Activated CD4-positive, alpha-beta T cell treated with anti-CD3 and anti-CD28 coated beads, Interleukin-2, amount 10 ng/mL, durations not matched to agents 7 days and 5 days (primary cell): ENCODE results near the gene SFT2D2. TPM values are rescaled to one million over a fixed set of nuclear protein-coding genes. Genes with fewer than 3 reads are reported as not detected.

Experiments used
- CTCF ChIA-PET: fragments of 350-600 bp; sonication (Branson Sonifier 250); formaldehyde crosslinking; loops from one replicate; lab custom pipeline; 2021; ENCODE audit warnings: antibody characterized with exemption; lab: Charles Lee
- POLR2A ChIA-PET: fragments of 350-600 bp; sonication (Branson Sonifier 250); formaldehyde crosslinking; loops from one replicate; lab custom pipeline; 2021; ENCODE audit warnings: antibody characterized with exemption; lab: Charles Lee
- DNase-seq: peaks from one replicate; pipeline ENCODE4 v3.0.0-alpha.2; 2020
- H3K27ac Mint-ChIP-seq: one replicate; pipeline ENCODE4 v1.8.0; 2021; ENCODE audit warnings: mild to moderate bottlenecking, moderate library complexity, mixed read lengths
- H3K27me3 Mint-ChIP-seq: one replicate; pipeline ENCODE4 v1.8.0; 2021; ENCODE audit warnings: mixed read lengths
- H3K36me3 Mint-ChIP-seq: one replicate; pipeline ENCODE4 v1.8.0; 2021; ENCODE audit warnings: low read depth, mixed read lengths
- H3K4me1 Mint-ChIP-seq: one replicate; pipeline ENCODE4 v1.8.0; 2021; ENCODE audit warnings: mixed read lengths
- H3K4me3 Mint-ChIP-seq: one replicate; pipeline ENCODE4 v1.8.0; 2021; ENCODE audit warnings: mild to moderate bottlenecking, moderate library complexity, mixed read lengths
- H3K9me3 Mint-ChIP-seq: one replicate; pipeline ENCODE4 v1.8.0; 2021; ENCODE audit warnings: mixed read lengths
- total RNA-seq, 2 experiments: library from RNA; stranded (reverse); gene quantifications; one replicate each; pipeline ENCODE4 v1.2.3, GENCODE V29; 2021

Gene SFT2D2
- total RNA-seq, 2 experiments from 2014 or later, result 62.2 to 68.3 TPM

DNA sequence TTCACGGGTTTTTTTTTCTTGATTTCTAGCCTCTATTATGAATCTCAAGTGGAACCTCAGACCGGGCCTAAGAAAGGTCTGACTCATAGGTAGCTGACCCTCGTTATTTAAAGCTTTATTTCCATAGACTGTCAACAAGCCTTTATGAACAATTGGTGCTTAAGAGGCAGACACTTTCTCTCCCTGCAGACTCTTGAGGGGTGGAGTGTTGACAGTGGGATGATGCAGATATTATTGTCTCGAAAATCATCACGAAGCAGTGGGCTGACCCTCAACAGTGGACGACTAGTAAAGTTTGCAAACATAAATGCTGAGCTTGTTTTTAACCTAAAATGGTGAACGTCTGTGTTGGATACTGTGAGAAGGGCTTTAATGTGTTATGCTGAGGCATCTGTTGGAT is 1.8 kb downstream of the SFT2D2 start:
- Mint-ChIP-seq H3K27me3 (peaks cover 2% of the 10 kb centered on the region), H3K9me3 (no peaks in the 10 kb centered on the region), H3K27ac (peak overlapping the region; percentile 14), H3K4me1 (peaks cover 52% of the 10 kb centered on the region), H3K4me3 (peak overlapping the region; percentile 88), H3K36me3 (peaks cover 49% of the 10 kb centered on the region)
- CTCF ChIA-PET, result interaction anchor here (1.0 to 3.9 kb wide), 3 partner anchors 8 to 37 kb away, joined by 3 to 35 read pairs (median 3); no protein-coding TSS in a partner anchor
- POLR2A ChIA-PET, result interaction anchor here (0.5 to 2.9 kb wide), 3 partner anchors 8 to 84 kb away, joined by 3 to 23 read pairs (median 5); no protein-coding TSS in a partner anchor
- DNase-seq, result no peak

- Mint-ChIP-seq H3K4me1 (peaks cover 59% of the 10 kb centered on the region), H3K36me3 (peaks cover 68% of the 10 kb centered on the region), H3K27ac (no peak overlapping the region), H3K4me3 (no peak overlapping the region), H3K9me3 (no peaks in the 10 kb centered on the region), H3K27me3 (no peaks in the 10 kb centered on the region)
- DNase-seq, result no peak
- ChIA-PET CTCF (interaction anchor here (0.7 to 1.0 kb wide), 3 partner anchors 13 to 1268 kb away, joined by 3 to 4 read pairs (median 3); no protein-coding TSS in a partner anchor), POLR2A (no interaction called here)
Observed at GRCh38 chr1:168229893-168230292, 4.1 kb downstream of the SFT2D2 start.

GRCh38 chr1:168230709-168231108 is 4.9 kb downstream of the SFT2D2 start:
- Mint-ChIP-seq H3K9me3 (no peaks in the 10 kb centered on the region), H3K27ac (no peak overlapping the region), H3K36me3 (peaks cover 73% of the 10 kb centered on the region), H3K4me1 (peaks cover 60% of the 10 kb centered on the region), H3K4me3 (no peak overlapping the region), H3K27me3 (no peaks in the 10 kb centered on the region)
- ChIA-PET CTCF (interaction anchor here (0.7 to 1.2 kb wide), 2 partner anchors 133 to 1451 kb away, joined by 3 read pairs; no protein-coding TSS in a partner anchor), POLR2A (no interaction called here)
- DNase-seq, result no peak

GRCh38 chr1:168234846-168235547 is 9.2 kb downstream of the SFT2D2 start:
- Mint-ChIP-seq H3K4me1 (peaks cover 56% of the 10 kb centered on the region), H3K4me3 (no peak overlapping the region), H3K36me3 (peaks cover 79% of the 10 kb centered on the region), H3K27ac (peak overlapping the region; percentile 10), H3K9me3 (no peaks in the 10 kb centered on the region), H3K27me3 (no peaks in the 10 kb centered on the region)
- ChIA-PET POLR2A (interaction anchor here (0.7 to 1.8 kb wide), 2 partner anchors 9 to 87 kb away, joined by 3 to 23 read pairs; partner anchors contain the start of gene SFT2D2), CTCF (interaction anchor here (0.6 to 2.9 kb wide), 24 partner anchors 9 to 276 kb away, joined by 3 to 35 read pairs (median 4); partner anchors contain the start of genes SFT2D2 and TBX19)
- DNase-seq, result peak; percentile 60

DNA sequence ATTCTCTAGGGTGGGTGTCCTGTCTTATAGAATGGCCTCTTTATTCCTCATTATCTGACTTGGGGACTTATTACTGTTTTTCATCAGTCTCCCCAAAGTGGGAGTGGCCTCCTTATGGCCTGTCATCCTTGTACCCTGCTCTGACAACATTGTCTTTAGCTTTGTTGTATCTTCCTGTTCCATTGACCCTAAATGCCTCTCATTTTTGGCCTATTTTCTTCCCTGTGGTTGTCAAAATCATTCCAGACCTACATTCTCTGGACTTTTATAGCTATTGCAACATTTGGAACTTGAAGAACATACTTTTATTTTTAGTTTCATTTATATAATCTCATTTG is 9.7 kb downstream of the SFT2D2 start:
- ChIA-PET POLR2A (interaction anchor here (0.7 to 1.8 kb wide), 2 partner anchors 9 to 86 kb away, joined by 3 to 23 read pairs; partner anchors contain the start of gene SFT2D2), CTCF (interaction anchor here (0.8 to 2.9 kb wide), 22 partner anchors 9 to 144 kb away, joined by 3 to 35 read pairs (median 4); partner anchors contain the start of genes SFT2D2 and TBX19)
- Mint-ChIP-seq H3K27ac (no peak overlapping the region), H3K4me3 (no peak overlapping the region), H3K4me1 (peaks cover 55% of the 10 kb centered on the region), H3K36me3 (peaks cover 82% of the 10 kb centered on the region), H3K9me3 (no peaks in the 10 kb centered on the region), H3K27me3 (no peaks in the 10 kb centered on the region)
- DNase-seq, result no peak

- Mint-ChIP-seq H3K27me3 (no peaks in the 10 kb centered on the region), H3K9me3 (no peaks in the 10 kb centered on the region), H3K4me1 (peaks cover 52% of the 10 kb centered on the region), H3K27ac (no peak overlapping the region), H3K4me3 (no peak overlapping the region), H3K36me3 (peaks cover 81% of the 10 kb centered on the region)
- CTCF ChIA-PET, result interaction anchor here (0.6 to 2.9 kb wide), 22 partner anchors 9 to 1319 kb away, joined by 3 to 35 read pairs (median 4); partner anchors contain the start of genes SFT2D2 and TBX19
- POLR2A ChIA-PET, result interaction anchor here (0.7 to 1.8 kb wide), 2 partner anchors 10 to 86 kb away, joined by 3 to 23 read pairs; partner anchors contain the start of gene SFT2D2
- DNase-seq, result no peak
Observed at GRCh38 chr1:168235937-168236336, 10.1 kb downstream of the SFT2D2 start.

DNA sequence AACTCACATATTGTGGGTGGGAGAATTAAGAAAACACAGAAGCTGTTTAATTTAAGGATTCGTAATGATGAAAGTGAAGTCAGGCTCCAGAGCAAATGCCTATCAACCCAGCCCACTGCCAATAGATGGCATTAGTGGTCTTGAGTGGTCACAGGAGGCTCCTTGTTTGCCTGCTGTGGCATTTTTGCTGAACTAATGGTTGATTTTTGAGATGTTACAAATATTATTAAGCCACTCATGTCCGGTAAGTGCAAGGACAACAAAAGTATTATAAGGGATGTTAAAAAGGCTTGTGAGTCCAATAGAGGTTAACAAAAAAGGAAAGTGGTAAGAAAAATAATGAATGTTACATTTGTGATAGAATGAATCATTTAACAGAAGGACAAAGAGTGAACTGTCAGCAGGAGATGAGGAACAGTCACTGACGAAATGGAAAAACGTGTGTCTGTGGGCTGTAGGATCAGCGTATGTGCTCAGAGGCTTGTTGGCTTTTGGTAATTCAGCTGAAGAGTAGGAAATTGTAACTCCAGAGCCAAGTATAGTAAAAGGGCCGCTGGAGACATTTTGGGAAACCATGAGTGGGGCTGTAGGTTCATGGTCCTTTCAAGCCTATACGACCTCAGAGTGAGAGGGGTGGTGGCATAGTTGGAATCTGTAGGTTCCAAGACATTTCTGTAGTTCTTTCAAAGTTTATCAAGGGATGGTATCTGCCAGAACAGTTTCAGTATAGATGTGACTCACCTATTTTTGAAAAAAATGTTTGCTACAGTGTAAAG is 11.2 kb downstream of the SFT2D2 start:
- Mint-ChIP-seq H3K36me3 (peaks cover 79% of the 10 kb centered on the region), H3K4me1 (peaks cover 50% of the 10 kb centered on the region), H3K27me3 (no peaks in the 10 kb centered on the region), H3K27ac (peak overlapping the region; percentile 72), H3K4me3 (no peak overlapping the region), H3K9me3 (no peaks in the 10 kb centered on the region)
- POLR2A ChIA-PET, result no interaction called here
- CTCF ChIA-PET, result interaction anchor here (0.6 to 1.4 kb wide), 3 partner anchors 57 to 1332 kb away, joined by 3 to 4 read pairs (median 4); no protein-coding TSS in a partner anchor
- peak; percentile 11 for DNase-seq

- Mint-ChIP-seq H3K4me1 (peaks cover 36% of the 10 kb centered on the region), H3K27ac (peak overlapping the region; percentile 16), H3K4me3 (no peak overlapping the region), H3K9me3 (no peaks in the 10 kb centered on the region), H3K27me3 (no peaks in the 10 kb centered on the region), H3K36me3 (peaks cover 81% of the 10 kb centered on the region)
- ChIA-PET POLR2A (no interaction called here), CTCF (interaction anchor here (1.7 to 3.3 kb wide), 2 partner anchors 8 to 13 kb away, joined by 3 to 13 read pairs; no protein-coding TSS in a partner anchor)
- DNase-seq, result no peak
Observed at GRCh38 chr1:168243198-168243597, 17.4 kb downstream of the SFT2D2 start.

DNA sequence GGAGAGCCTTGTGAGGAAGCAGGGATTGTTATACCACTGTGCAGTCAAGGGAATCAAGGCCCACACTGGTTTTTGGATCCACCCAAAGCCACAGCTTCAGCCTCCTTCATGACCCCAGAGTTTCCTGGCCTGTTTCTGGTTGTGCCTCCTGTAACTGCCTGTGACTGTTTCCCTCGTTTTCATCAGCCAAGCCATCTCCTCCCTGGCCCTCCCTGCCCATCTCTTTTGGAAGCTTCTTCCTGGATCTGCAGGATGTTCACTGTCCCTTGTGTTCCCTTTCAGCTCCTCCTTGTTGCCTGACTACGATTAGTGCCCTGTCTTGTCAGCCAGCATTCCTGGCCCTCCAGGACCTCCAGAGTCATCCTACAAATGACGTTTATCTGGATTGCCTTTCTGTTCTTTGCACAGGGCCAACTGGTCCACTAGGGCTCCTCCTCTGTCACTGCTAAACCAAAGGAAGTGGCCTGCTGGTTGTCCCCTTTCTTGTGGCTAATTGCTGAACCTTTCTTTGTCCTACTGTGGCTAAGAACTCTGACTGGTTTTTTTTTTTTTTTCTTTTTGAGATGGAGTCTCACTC is 17.9 kb downstream of the SFT2D2 start:
- peak; percentile 16 for DNase-seq
- CTCF ChIA-PET, result interaction anchor here (0.7 to 3.3 kb wide), 3 partner anchors 9 to 333 kb away, joined by 3 to 13 read pairs (median 3); no protein-coding TSS in a partner anchor
- peaks cover 36% of the 10 kb centered on the region for H3K4me1 Mint-ChIP-seq
- H3K9me3 Mint-ChIP-seq, result no peaks in the 10 kb centered on the region
- peaks cover 84% of the 10 kb centered on the region for H3K36me3 Mint-ChIP-seq
- H3K4me3 Mint-ChIP-seq, result no peak overlapping the region
- H3K27ac Mint-ChIP-seq, result peak overlapping the region; percentile 34
- POLR2A ChIA-PET, result no interaction called here
- H3K27me3 Mint-ChIP-seq, result no peaks in the 10 kb centered on the region

DNA sequence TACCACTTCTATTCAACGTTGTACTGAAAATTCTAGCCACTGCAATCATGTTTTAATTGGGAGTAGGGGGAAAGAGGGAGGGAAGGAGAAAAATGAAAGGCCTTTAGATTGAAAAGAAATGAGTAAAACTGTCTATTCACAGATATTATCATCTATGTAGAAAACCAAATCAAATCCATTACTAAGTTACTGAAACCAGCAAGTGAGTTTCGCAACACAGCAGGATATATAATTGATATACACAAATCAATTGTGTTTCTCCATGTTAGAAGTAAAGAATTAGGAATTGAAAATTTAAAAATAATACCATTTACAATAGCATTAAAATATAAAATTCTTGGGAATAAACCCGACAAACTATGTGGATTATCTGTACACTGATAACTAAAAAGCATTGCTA is 19.2 kb downstream of the SFT2D2 start:
- Mint-ChIP-seq H3K36me3 (peaks cover 84% of the 10 kb centered on the region), H3K4me1 (peaks cover 38% of the 10 kb centered on the region), H3K27ac (no peak overlapping the region), H3K4me3 (no peak overlapping the region), H3K9me3 (no peaks in the 10 kb centered on the region), H3K27me3 (no peaks in the 10 kb centered on the region)
- no peak for DNase-seq
- ChIA-PET CTCF (interaction anchor here (1.1 to 3.3 kb wide), 2 partner anchors 10 to 98 kb away, joined by 3 to 13 read pairs; no protein-coding TSS in a partner anchor), POLR2A (no interaction called here)

DNA sequence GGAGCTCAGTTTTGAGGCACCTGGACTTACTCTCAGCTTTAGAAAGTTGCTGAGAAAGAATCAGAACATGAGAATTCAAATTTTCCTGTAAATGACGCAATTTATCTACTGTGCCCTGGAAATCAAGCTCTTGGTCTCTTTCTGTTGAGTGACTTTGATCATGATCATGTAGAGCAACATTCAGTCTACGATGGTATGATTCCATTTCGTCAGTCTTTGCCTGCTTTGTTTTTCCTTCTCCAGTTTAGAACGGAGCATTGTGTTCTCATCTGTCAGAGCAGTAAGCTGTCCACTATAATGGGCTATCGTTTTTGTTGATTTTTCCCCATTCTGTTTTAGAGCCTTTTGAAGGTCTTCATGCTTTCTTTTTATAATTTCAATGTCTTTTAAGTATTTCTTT is 20.7 kb downstream of the SFT2D2 start:
- CTCF ChIA-PET, result interaction anchor here (1.3 kb wide), 1 partner anchor 28 kb away, joined by 3 read pairs; no protein-coding TSS in a partner anchor
- Mint-ChIP-seq H3K4me1 (peaks cover 38% of the 10 kb centered on the region), H3K27me3 (no peaks in the 10 kb centered on the region), H3K4me3 (no peak overlapping the region), H3K36me3 (peaks cover 86% of the 10 kb centered on the region), H3K9me3 (no peaks in the 10 kb centered on the region), H3K27ac (no peak overlapping the region)
- DNase-seq, result no peak
- POLR2A ChIA-PET, result no interaction called here
